ENCODE results near the gene IMPG1. TPM values are rescaled to one million over a fixed set of nuclear protein-coding genes. Genes with fewer than 3 reads are reported as not detected.

IMPG1 gene
- total RNA-seq, 1 donor from 2014 or later: not detected

DNA sequence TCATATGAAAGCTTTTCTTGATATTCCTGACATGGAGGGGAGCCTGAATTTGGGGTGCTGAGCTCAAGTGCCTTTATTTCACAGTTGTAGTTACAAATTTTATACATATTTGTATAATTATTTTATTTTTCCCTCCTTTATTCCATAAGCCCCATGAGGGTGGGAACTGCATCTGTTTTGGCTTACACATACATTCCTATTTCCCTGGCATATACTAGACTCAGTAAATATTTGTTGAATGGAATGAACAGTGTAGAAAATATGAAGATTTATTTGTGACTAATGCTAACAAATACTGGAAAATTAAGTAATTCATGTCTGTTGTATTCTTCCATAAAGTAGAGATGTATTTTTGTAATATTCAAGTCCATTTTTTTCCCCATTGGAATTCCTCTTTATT is 196.3 kb downstream of the IMPG1 start:
- ATAC-seq (no peak), DNase-seq (no peak)
- Histone ChIP-seq H3K27me3 (ENCODE audit: low read depth) (no peaks in the 10 kb centered on the region), H3K36me3 (peaks cover 67% of the 10 kb centered on the region), H3K4me3 (no peak overlapping the region), H3K27ac (no peak overlapping the region), H3K4me1 (no peaks in the 10 kb centered on the region), H3K9me3 (no peaks in the 10 kb centered on the region)
- intact Hi-C loops (cut with DNase I): no loop called here
- TF ChIP-seq, protein P1, sequence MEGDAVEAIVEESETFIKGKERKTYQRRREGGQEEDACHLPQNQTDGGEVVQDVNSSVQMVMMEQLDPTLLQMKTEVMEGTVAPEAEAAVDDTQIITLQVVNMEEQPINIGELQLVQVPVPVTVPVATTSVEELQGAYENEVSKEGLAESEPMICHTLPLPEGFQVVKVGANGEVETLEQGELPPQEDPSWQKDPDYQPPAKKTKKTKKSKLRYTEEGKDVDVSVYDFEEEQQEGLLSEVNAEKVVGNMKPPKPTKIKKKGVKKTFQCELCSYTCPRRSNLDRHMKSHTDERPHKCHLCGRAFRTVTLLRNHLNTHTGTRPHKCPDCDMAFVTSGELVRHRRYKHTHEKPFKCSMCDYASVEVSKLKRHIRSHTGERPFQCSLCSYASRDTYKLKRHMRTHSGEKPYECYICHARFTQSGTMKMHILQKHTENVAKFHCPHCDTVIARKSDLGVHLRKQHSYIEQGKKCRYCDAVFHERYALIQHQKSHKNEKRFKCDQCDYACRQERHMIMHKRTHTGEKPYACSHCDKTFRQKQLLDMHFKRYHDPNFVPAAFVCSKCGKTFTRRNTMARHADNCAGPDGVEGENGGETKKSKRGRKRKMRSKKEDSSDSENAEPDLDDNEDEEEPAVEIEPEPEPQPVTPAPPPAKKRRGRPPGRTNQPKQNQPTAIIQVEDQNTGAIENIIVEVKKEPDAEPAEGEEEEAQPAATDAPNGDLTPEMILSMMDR (IDR thresholded peaks at IDR 0.05): no peak

DNA sequence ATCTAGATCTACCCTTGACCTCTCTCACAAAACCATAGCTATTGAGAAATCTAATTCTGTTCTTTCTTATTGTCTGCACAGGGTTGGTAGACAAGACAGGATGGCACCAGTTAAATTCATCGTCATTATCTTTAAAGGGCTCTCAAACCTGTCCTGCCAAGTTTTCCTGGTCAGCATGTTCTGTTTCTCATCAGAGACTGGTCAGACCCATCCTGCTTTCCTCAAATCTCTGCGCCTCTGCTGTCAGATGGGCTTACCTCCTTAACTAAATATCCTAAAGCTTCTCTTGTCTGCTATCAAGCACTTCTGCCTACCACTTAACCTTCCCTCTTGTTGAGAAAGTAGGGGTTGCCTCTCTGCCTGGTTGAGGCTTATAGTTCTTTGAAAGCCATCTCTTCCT is 198.2 kb downstream of the IMPG1 start:
- H3K36me3 ChIP-seq: peaks cover 61% of the 10 kb centered on the region

More for the DNA sequence above, 198.2 kb downstream of the IMPG1 start:
- ATAC-seq (no peak), DNase-seq (no peak)
- TF ChIP-seq, protein P1 (IDR thresholded peaks at IDR 0.05): no peak
- no peak overlapping the region for H3K4me3 ChIP-seq
- H3K27me3 ChIP-seq (ENCODE audit: low read depth): no peaks in the 10 kb centered on the region
- H3K9me3 ChIP-seq: no peaks in the 10 kb centered on the region
- intact Hi-C loops (cut with DNase I): no loop called here
- no peaks in the 10 kb centered on the region for H3K4me1 ChIP-seq
- H3K27ac ChIP-seq: no peak overlapping the region

All from lower lobe of right lung (tissue), 2 donors.